Fibroblast of villous mesenchyme (primary cell): Measurements from ENCODE around the gene PRRC2A. TPM values are rescaled to one million over a fixed set of nuclear protein-coding genes. Genes with fewer than 3 reads are reported as not detected.
A peak's percentile ranks its signal among the peaks of the same experiment; 100 is the strongest.
"Not testable (repeated sequence)": the region's sequence is repeated elsewhere in the genome, so short reads cannot be mapped to it uniquely, and the experiment has no call there.

ENCODE experiments used
- DNase-seq: peaks from one replicate; pipeline ENCODE4 v3.0.0-alpha.2; 2010; ENCODE audit warnings: low read depth
- H3K4me3 ChIP-seq: 2 replicates; pipeline ENCODE4 v1.5.1; 2011; ENCODE audit warnings: low read depth, mild to moderate bottlenecking, low read length
- CTCF ChIP-seq: IDR thresholded peaks from 2 replicates; pipeline ENCODE4 v1.5.1; 2012; ENCODE audit warnings: low read depth, mild to moderate bottlenecking, low read length; ENCODE audit not compliant: insufficient read depth
- total RNA-seq: library from RNA; depleted of rRNA; stranded (reverse); fragments of >200 nt; gene quantifications from 2 replicates; pipeline ENCODE4 v1.2.3, GENCODE V29; 2012

The PRRC2A gene
- total RNA-seq, 1 donor = 84.2 TPM

DNA sequence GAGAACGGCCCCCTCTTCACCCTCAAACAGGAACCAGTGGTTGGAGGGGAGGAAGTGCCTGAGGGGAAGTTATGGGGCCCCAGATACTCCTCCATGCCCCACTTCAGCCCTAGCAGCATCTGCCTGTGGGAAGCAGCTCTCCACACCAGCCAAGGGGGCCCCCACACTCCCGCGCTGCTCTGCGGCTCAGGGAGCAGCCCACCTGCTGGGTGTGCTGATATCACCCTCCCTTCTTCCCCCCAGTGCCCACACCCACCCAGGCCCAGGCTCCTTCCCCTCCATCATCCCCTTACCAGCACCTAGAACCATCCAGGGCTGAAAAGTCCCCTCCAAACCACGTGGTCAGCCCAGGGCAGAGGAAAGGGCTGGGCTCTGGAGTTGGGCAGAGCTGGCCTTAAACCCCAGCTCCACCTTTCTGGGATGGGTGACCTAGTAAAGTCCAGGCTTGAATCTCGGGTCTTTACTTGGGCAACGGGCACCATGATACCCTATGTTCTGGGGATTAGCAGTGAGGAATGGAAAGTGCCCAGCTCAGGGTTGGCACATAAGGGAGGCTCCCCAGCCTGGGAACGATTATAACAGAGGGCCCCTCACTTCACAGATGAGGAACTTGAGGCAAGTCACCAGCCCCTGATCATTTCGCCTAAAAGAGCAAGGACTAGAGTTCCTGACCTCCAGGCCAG, 33.8 kb upstream of the PRRC2A start:
- no peak for TF ChIP-seq CTCF
- no peak overlapping the region for H3K4me3 ChIP-seq
- DNase-seq = no peak

- H3K4me3 ChIP-seq = no peak overlapping the region
- no peak for TF ChIP-seq CTCF
- no peak for DNase-seq
Observed at GRCh38 chr6:31587791-31588777, 32.4 kb upstream of the PRRC2A start.

- no peak overlapping the region for H3K4me3 ChIP-seq
- TF ChIP-seq CTCF = no peak
- no peak for DNase-seq
Observed at GRCh38 chr6:31588871-31589650, 31.5 kb upstream of the PRRC2A start.

- H3K4me3 ChIP-seq, DNase-seq: not testable (repeated sequence)
Observed at GRCh38 chr6:31590691-31591090, 29.8 kb upstream of the PRRC2A start.

DNA sequence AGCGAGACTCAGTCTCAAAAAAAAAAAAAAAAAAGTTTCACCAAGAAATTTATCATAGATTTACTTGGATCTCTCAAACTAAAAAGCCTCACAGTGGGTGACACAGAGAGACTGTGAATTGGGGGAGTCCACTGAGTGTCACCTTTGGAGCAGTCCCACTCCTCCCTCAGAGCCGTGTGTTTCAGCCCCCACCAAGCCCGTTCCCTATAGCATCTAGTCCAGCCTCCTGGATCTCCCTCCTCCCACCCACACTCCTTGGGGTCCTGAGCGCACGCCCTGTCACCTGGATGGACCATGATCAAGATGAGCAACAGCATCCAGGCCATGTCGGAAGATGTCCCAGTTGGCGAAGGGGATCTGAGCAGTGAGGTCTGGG, 28.1 kb upstream of the PRRC2A start:
- DNase-seq = no peak
- no peak overlapping the region for H3K4me3 ChIP-seq
- no peak for TF ChIP-seq CTCF

GRCh38 chr6:31597006-31597405, 23.5 kb upstream of the PRRC2A start:
- peak; percentile 46 for TF ChIP-seq CTCF
- peak; percentile 41 for DNase-seq

GRCh38 chr6:31607317-31607716, 13.2 kb upstream of the PRRC2A start:
- H3K4me3 ChIP-seq = no peak overlapping the region
- no peak for DNase-seq
- no peak for TF ChIP-seq CTCF

More at GRCh38 chr6:31597006-31597405, 23.5 kb upstream of the PRRC2A start:
- H3K4me3 ChIP-seq = no peak overlapping the region
